Measurements from ENCODE around the gene SMIM24.

The SMIM24 gene

GRCh38 chr19:3463714-3464586 is 16.4 kb downstream of the SMIM24 start:
- Histone ChIP-seq H3K36me3 (replicated peaks; ENCODE audit: insufficient read depth, low read length) (no peaks in the 10 kb centered on the region), H3K4me3 (ENCODE audit: low read length) (no peak overlapping the region), H3F3A (ENCODE audit: insufficient read depth, low read length) (no peaks in the 10 kb centered on the region), H3K4me2 (ENCODE audit: low read depth, low read length) (no peak overlapping the region), H3K79me2 (ENCODE audit: low read length) (no peaks in the 10 kb centered on the region), H3K9me3 (replicated peaks; ENCODE audit: insufficient read depth, low read length) (no peaks in the 10 kb centered on the region), H4K20me1 (ENCODE audit: insufficient read depth, low read length) (no peaks in the 10 kb centered on the region), H2AFZ (ENCODE audit: low read length) (no peak overlapping the region), H3K9ac (ENCODE audit: low read length) (no peak overlapping the region), H3K4me1 (ENCODE audit: low read length) (peaks cover 4% of the 10 kb centered on the region; the same call in 1 of the 2 replicates), H3K27me3 (replicated peaks; ENCODE audit: insufficient read depth, low read length) (peaks cover 79% of the 10 kb centered on the region), H3K9me2 (replicated peaks; ENCODE audit: insufficient read depth, low read length) (no peaks in the 10 kb centered on the region), H3K27ac (ENCODE audit: low read length) (no peak overlapping the region)
- TF ChIP-seq EZH2phosphoT487 (IDR thresholded peaks at IDR 0.05; ENCODE audit: low read length): no peak
- no peak for TF ChIP-seq EZH2 (optimal IDR thresholded peaks at IDR 0.05; ENCODE audit: low read depth, low read length)
- TF ChIP-seq, protein P1, sequence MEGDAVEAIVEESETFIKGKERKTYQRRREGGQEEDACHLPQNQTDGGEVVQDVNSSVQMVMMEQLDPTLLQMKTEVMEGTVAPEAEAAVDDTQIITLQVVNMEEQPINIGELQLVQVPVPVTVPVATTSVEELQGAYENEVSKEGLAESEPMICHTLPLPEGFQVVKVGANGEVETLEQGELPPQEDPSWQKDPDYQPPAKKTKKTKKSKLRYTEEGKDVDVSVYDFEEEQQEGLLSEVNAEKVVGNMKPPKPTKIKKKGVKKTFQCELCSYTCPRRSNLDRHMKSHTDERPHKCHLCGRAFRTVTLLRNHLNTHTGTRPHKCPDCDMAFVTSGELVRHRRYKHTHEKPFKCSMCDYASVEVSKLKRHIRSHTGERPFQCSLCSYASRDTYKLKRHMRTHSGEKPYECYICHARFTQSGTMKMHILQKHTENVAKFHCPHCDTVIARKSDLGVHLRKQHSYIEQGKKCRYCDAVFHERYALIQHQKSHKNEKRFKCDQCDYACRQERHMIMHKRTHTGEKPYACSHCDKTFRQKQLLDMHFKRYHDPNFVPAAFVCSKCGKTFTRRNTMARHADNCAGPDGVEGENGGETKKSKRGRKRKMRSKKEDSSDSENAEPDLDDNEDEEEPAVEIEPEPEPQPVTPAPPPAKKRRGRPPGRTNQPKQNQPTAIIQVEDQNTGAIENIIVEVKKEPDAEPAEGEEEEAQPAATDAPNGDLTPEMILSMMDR (IDR thresholded peaks at IDR 0.05; ENCODE audit: low read length): no peak
- DNase-seq: no peak

GRCh38 chr19:3462991-3463713 is 17.2 kb downstream of the SMIM24 start:
- peaks cover 81% of the 10 kb centered on the region for H3K27me3 ChIP-seq (replicated peaks; ENCODE audit: insufficient read depth, low read length)

GRCh38 chr19:3459965-3460582 is 20.3 kb downstream of the SMIM24 start:
- no peaks in the 10 kb centered on the region for H4K20me1 ChIP-seq (ENCODE audit: insufficient read depth, low read length)
- peaks cover 82% of the 10 kb centered on the region for H3K27me3 ChIP-seq (replicated peaks; ENCODE audit: insufficient read depth, low read length)
- no peak overlapping the region for H3K27ac ChIP-seq (ENCODE audit: low read length)
- no peaks in the 10 kb centered on the region for H3K9me3 ChIP-seq (replicated peaks; ENCODE audit: insufficient read depth, low read length)
- H3K4me1 ChIP-seq (ENCODE audit: low read length): peaks cover 19% of the 10 kb centered on the region
- H3K4me3 ChIP-seq (ENCODE audit: low read length): no peak overlapping the region
- no peaks in the 10 kb centered on the region for H3K36me3 ChIP-seq (replicated peaks; ENCODE audit: insufficient read depth, low read length)
- TF ChIP-seq EZH2phosphoT487 (IDR thresholded peaks at IDR 0.05; ENCODE audit: low read length): no peak
- TF ChIP-seq EZH2 (optimal IDR thresholded peaks at IDR 0.05; ENCODE audit: low read depth, low read length): no peak
- TF ChIP-seq, protein P1 (IDR thresholded peaks at IDR 0.05; ENCODE audit: low read length): no peak
- H3K4me2 ChIP-seq (ENCODE audit: low read depth, low read length): no peak overlapping the region
- no peaks in the 10 kb centered on the region for H3K9me2 ChIP-seq (replicated peaks; ENCODE audit: insufficient read depth, low read length)
- no peak overlapping the region for H3K9ac ChIP-seq (ENCODE audit: low read length)
- no peak overlapping the region for H2AFZ ChIP-seq (ENCODE audit: low read length)
- no peak for DNase-seq
- no peaks in the 10 kb centered on the region for H3F3A ChIP-seq (ENCODE audit: insufficient read depth, low read length)
- no peaks in the 10 kb centered on the region for H3K79me2 ChIP-seq (ENCODE audit: low read length)

More at GRCh38 chr19:3462991-3463713, 17.2 kb downstream of the SMIM24 start:
- no peaks in the 10 kb centered on the region for H3K9me2 ChIP-seq (replicated peaks; ENCODE audit: insufficient read depth, low read length)
- H3K4me3 ChIP-seq (ENCODE audit: low read length): no peak overlapping the region
- TF ChIP-seq EZH2phosphoT487 (IDR thresholded peaks at IDR 0.05; ENCODE audit: low read length) (no peak), EZH2 (optimal IDR thresholded peaks at IDR 0.05; ENCODE audit: low read depth, low read length) (no peak)
- TF ChIP-seq, protein P1 (IDR thresholded peaks at IDR 0.05; ENCODE audit: low read length): no peak
- no peaks in the 10 kb centered on the region for H4K20me1 ChIP-seq (ENCODE audit: insufficient read depth, low read length)
- H3K4me1 ChIP-seq (ENCODE audit: low read length): peaks cover 12% of the 10 kb centered on the region
- no peak overlapping the region for H2AFZ ChIP-seq (ENCODE audit: low read length)
- H3K4me2 ChIP-seq (ENCODE audit: low read depth, low read length): no peak overlapping the region
- DNase-seq: no peak
- H3K27ac ChIP-seq (ENCODE audit: low read length): no peak overlapping the region
- no peaks in the 10 kb centered on the region for H3K9me3 ChIP-seq (replicated peaks; ENCODE audit: insufficient read depth, low read length)
- H3F3A ChIP-seq (ENCODE audit: insufficient read depth, low read length): no peaks in the 10 kb centered on the region
- no peak overlapping the region for H3K9ac ChIP-seq (ENCODE audit: low read length)
- H3K36me3 ChIP-seq (replicated peaks; ENCODE audit: insufficient read depth, low read length): no peaks in the 10 kb centered on the region
- H3K79me2 ChIP-seq (ENCODE audit: low read length): no peaks in the 10 kb centered on the region
